WERI-Rb-1 (cell line): Measurements from ENCODE around the gene BACH2.
A peak's percentile ranks its signal among the peaks of the same experiment; 100 is the strongest.

Experiments used
- DNase-seq: peaks from one replicate; pipeline ENCODE4 v3.0.0-alpha.2; 2020
- H3K27ac ChIP-seq: fragments of 250-450 bp; sonication (Bioruptor Pico); 2 replicates; pipeline ENCODE4 v1.5.1; 2020; ENCODE audit warnings: mild to moderate bottlenecking, moderate library complexity
- H3K27me3 ChIP-seq: fragments of 250-450 bp; sonication (Bioruptor Pico); 2 replicates; pipeline ENCODE4 v1.5.1; 2021; ENCODE audit warnings: mild to moderate bottlenecking, low read depth, moderate library complexity; ENCODE audit not compliant: insufficient read depth, severe bottlenecking
- H3K36me3 ChIP-seq: fragments of 250-450 bp; sonication (Bioruptor Pico); 2 replicates; pipeline ENCODE4 v1.5.1; 2020; ENCODE audit warnings: mild to moderate bottlenecking, moderate library complexity
- H3K4me3 ChIP-seq: 2 replicates; pipeline ENCODE4 v1.5.1; 2011; ENCODE audit warnings: low read depth, mild to moderate bottlenecking, control low read depth, low read length
- H3K9me3 ChIP-seq: fragments of 250-450 bp; sonication (Bioruptor Pico); 2 replicates; pipeline ENCODE4 v1.5.1; 2021; ENCODE audit warnings: mild to moderate bottlenecking, moderate library complexity; ENCODE audit not compliant: severe bottlenecking
- CTCF ChIP-seq: IDR thresholded peaks from 2 replicates; pipeline ENCODE4 v1.5.1; 2011; ENCODE audit warnings: low read depth, mild to moderate bottlenecking, control low read depth, inconsistent platforms, low read length

BACH2 gene

DNA sequence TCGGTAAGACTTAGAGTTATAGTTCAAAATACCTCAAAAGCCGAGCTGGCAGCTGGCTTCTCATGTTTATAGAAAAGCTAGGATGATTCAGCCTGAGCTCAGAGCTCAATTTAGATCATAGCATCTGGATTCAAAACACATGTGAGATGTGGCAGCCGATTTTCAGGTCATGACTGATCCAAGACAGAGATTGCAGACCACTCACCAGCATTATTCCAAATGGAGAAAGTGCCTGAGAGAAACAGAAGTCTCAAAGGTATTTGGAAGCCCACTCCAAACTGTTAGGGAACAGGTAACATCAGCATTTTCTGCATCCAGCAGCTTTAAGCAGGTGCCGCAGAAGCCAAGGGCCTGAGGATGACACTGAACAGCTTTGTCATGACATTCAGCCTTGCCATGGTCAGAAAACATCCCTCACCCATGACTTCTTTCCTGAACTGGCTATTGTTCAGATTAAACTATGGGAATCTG lies 102.2 kb downstream of the BACH2 start:
- H3K4me3 ChIP-seq, result no peak overlapping the region
- TF ChIP-seq CTCF, result no peak
- H3K9me3 ChIP-seq, result peaks cover 12% of the 10 kb centered on the region
- H3K36me3 ChIP-seq, result peaks cover 3% of the 10 kb centered on the region; the same call in 1 of the 2 replicates
- no peak for DNase-seq
- H3K27me3 ChIP-seq, result no peaks in the 10 kb centered on the region
- H3K27ac ChIP-seq, result peak overlapping the region; percentile 80

GRCh38 chr6:90193359-90193758 lies 103.3 kb downstream of the BACH2 start:
- peaks cover 10% of the 10 kb centered on the region for H3K9me3 ChIP-seq
- TF ChIP-seq CTCF, result no peak
- DNase-seq, result no peak
- no peaks in the 10 kb centered on the region for H3K27me3 ChIP-seq
- no peak overlapping the region for H3K4me3 ChIP-seq
- peaks cover 3% of the 10 kb centered on the region; the same call in 1 of the 2 replicates for H3K36me3 ChIP-seq
- H3K27ac ChIP-seq, result peak overlapping the region; percentile 31; the same call in 1 of the 2 replicates

- Histone ChIP-seq H3K27me3 (no peaks in the 10 kb centered on the region), H3K36me3 (no peaks in the 10 kb centered on the region; the same call in 1 of the 2 replicates), H3K27ac (no peak overlapping the region; the same call in 1 of the 2 replicates), H3K9me3 (peaks cover 5% of the 10 kb centered on the region), H3K4me3 (no peak overlapping the region)
- TF ChIP-seq CTCF, result no peak
- no peak for DNase-seq
Measured at GRCh38 chr6:90192857-90193256, 103.8 kb downstream of the BACH2 start.

GRCh38 chr6:90190752-90191395 lies 105.8 kb downstream of the BACH2 start:
- no peaks in the 10 kb centered on the region for H3K36me3 ChIP-seq
- H3K27me3 ChIP-seq, result no peaks in the 10 kb centered on the region
- TF ChIP-seq CTCF, result no peak
- no peak overlapping the region for H3K27ac ChIP-seq
- H3K9me3 ChIP-seq, result no peaks in the 10 kb centered on the region
- no peak for DNase-seq
- no peak overlapping the region for H3K4me3 ChIP-seq

- no peaks in the 10 kb centered on the region for H3K9me3 ChIP-seq
- no peak overlapping the region for H3K27ac ChIP-seq
- no peaks in the 10 kb centered on the region for H3K27me3 ChIP-seq
- DNase-seq, result no peak
- H3K36me3 ChIP-seq, result no peaks in the 10 kb centered on the region
- H3K4me3 ChIP-seq, result no peak overlapping the region
- no peak for TF ChIP-seq CTCF
Measured at GRCh38 chr6:90190131-90190530, 106.5 kb downstream of the BACH2 start.
